GM10266 (cell line): ENCODE measurements around the gene GPR17.

Source experiments
- DNase-seq: peaks from one replicate; pipeline ENCODE4 v3.0.0; 2012; ENCODE audit errors: extremely low spot score
- TF ChIP-seq, protein P1 (sequence below): IDR thresholded peaks from 2 replicates; pipeline ENCODE4 v1.5.1; 2012; ENCODE audit warnings: mild to moderate bottlenecking, low read depth; ENCODE audit not compliant: control insufficient read depth, insufficient read depth; ENCODE audit errors: missing control alignments

GPR17 gene

GRCh38 chr2:127671557-127672302, 25.8 kb downstream of the GPR17 start:
- no peak for DNase-seq
- TF ChIP-seq, protein P1, sequence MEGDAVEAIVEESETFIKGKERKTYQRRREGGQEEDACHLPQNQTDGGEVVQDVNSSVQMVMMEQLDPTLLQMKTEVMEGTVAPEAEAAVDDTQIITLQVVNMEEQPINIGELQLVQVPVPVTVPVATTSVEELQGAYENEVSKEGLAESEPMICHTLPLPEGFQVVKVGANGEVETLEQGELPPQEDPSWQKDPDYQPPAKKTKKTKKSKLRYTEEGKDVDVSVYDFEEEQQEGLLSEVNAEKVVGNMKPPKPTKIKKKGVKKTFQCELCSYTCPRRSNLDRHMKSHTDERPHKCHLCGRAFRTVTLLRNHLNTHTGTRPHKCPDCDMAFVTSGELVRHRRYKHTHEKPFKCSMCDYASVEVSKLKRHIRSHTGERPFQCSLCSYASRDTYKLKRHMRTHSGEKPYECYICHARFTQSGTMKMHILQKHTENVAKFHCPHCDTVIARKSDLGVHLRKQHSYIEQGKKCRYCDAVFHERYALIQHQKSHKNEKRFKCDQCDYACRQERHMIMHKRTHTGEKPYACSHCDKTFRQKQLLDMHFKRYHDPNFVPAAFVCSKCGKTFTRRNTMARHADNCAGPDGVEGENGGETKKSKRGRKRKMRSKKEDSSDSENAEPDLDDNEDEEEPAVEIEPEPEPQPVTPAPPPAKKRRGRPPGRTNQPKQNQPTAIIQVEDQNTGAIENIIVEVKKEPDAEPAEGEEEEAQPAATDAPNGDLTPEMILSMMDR, result no peak

- DNase-seq, result no peak
- TF ChIP-seq, protein P1, result no peak
These were observed 26.6 kb downstream of the GPR17 start for GRCh38 chr2:127672341-127673224.

- TF ChIP-seq, protein P1, result no peak
- no peak for DNase-seq
These were observed 27.5 kb downstream of the GPR17 start for GRCh38 chr2:127673291-127674069.

- peak; percentile 68 for DNase-seq
- TF ChIP-seq, protein P1, result no peak
These were observed 28.6 kb downstream of the GPR17 start for GRCh38 chr2:127674241-127675209.

- DNase-seq, result no peak
- TF ChIP-seq, protein P1, result no peak
These were observed 29.6 kb downstream of the GPR17 start, which contains the start of gene LIMS2 for GRCh38 chr2:127675331-127676261. Gene LIMS2 (minus strand): TSS chr2:127675530. CDS start chr2:127675024, 506 bp downstream.

GRCh38 chr2:127676906-127677305, 31.0 kb downstream of the GPR17 start:
- no peak for DNase-seq
- TF ChIP-seq, protein P1, result no peak
